22Rv1 (cell line): ENCODE measurements around the gene TIMM22.

Experiments used
- ZFX ChIP-seq: fragments of 450-650 bp; IDR thresholded peaks from 2 replicates; pipeline ENCODE4 v1.6.1; 2017; ENCODE audit warnings: antibody characterized with exemption, borderline replicate concordance
- TF ChIP-seq, protein P1 (sequence below): fragments of 450-650 bp; IDR thresholded peaks from 2 replicates; pipeline ENCODE4 v1.5.1; 2017; ENCODE audit warnings: mild to moderate bottlenecking

DNA sequence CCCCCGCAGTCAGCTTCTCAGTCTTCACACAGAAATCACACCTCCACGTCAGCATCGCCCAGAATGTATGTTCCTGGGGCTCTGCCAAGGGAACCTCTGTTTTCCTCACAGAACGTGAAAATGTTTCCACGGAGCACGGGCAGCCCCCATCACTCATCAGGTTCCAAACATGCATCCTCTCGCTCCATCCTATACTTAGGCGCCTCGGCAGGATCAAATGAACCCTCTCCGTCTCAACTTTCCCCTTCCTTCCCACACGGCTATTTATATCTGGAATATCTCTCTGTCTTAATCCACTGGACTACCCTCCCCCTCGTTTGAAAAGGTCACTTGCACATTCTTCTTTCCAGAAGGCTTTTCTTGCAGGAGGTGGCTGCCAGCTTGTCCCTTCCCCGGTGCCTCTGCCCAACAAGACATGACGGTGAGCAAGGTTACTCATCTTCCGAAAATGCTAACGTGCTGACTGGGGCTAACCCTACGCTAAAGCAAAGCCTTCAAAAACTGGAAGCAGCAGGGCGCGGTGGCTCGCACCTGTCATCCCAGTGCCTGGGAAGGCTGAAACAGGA is 39.0 kb upstream of the TIMM22 start:
- TF ChIP-seq, protein P1, sequence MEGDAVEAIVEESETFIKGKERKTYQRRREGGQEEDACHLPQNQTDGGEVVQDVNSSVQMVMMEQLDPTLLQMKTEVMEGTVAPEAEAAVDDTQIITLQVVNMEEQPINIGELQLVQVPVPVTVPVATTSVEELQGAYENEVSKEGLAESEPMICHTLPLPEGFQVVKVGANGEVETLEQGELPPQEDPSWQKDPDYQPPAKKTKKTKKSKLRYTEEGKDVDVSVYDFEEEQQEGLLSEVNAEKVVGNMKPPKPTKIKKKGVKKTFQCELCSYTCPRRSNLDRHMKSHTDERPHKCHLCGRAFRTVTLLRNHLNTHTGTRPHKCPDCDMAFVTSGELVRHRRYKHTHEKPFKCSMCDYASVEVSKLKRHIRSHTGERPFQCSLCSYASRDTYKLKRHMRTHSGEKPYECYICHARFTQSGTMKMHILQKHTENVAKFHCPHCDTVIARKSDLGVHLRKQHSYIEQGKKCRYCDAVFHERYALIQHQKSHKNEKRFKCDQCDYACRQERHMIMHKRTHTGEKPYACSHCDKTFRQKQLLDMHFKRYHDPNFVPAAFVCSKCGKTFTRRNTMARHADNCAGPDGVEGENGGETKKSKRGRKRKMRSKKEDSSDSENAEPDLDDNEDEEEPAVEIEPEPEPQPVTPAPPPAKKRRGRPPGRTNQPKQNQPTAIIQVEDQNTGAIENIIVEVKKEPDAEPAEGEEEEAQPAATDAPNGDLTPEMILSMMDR: no peak
- no peak for TF ChIP-seq ZFX
